ENCODE results near the gene APMAP. TPM values are rescaled to one million over a fixed set of nuclear protein-coding genes. Genes with fewer than 3 reads are reported as not detected.

Gene APMAP
- total RNA-seq, 1 donor from 2014 or later: 71.7 TPM

- no peak overlapping the region for H3K4me2 ChIP-seq
- no peak overlapping the region for H3K4me3 Mint-ChIP-seq
- no peaks in the 10 kb centered on the region for H3K9me3 Mint-ChIP-seq
- no peaks in the 10 kb centered on the region for H3F3A ChIP-seq (ENCODE audit: low read depth)
- no peaks in the 10 kb centered on the region for H3K4me1 ChIP-seq
- no peaks in the 10 kb centered on the region for H3K36me3 ChIP-seq
- no peak overlapping the region for H3K9ac ChIP-seq
- TF ChIP-seq CTCF (IDR thresholded peaks at IDR 0.05) (no peak), EZH2phosphoT487 (IDR thresholded peaks at IDR 0.05) (no peak), EZH2 (IDR thresholded peaks at IDR 0.05) (no peak)
- H3K27me3 ChIP-seq: no peaks in the 10 kb centered on the region
- no peaks in the 10 kb centered on the region for H3K79me2 ChIP-seq (ENCODE audit: low read depth)
- no peak overlapping the region for H3K27ac Mint-ChIP-seq
- H3K4me3 ChIP-seq: no peak overlapping the region
- H3K9me3 ChIP-seq (ENCODE audit: low read depth): no peaks in the 10 kb centered on the region
- DNase-seq (ENCODE audit: low spot score): no peak
- H3K27me3 Mint-ChIP-seq (ENCODE audit: insufficient read depth, low read depth): peaks cover 4% of the 10 kb centered on the region
- no peaks in the 10 kb centered on the region for H3K4me1 Mint-ChIP-seq
- no peaks in the 10 kb centered on the region for H3K36me3 Mint-ChIP-seq
- H2AFZ ChIP-seq (replicated peaks): no peak overlapping the region
- H3K27ac ChIP-seq: no peak overlapping the region
- no peaks in the 10 kb centered on the region for H4K20me1 ChIP-seq (ENCODE audit: low read depth)
These were observed 36.3 kb downstream of the APMAP start for GRCh38 chr20:24956001-24956841.

DNA sequence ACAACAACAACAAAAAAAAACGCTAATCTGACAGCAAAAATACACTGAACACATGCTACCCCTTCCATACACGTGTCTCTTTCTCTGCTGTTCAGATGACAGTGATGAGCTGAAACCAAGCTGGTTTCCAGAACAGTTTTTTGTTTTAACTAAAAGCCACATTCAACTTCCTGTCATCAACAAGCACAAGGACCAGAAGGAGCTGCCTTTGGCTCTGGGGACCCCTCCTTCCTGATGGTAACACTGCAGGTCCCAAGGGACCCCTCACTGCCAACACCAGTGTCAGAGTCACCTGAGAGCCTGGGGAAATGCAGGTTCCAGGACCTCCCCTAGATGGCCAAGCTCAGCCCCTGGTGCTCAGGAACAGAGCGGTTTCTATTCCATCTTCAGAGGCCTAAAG lies 37.5 kb downstream of the APMAP start:
- H3K4me1 ChIP-seq: no peaks in the 10 kb centered on the region
- H3K27me3 ChIP-seq: no peaks in the 10 kb centered on the region
- Mint-ChIP-seq H3K4me1 (no peaks in the 10 kb centered on the region), H3K27ac (no peak overlapping the region), H3K27me3 (ENCODE audit: insufficient read depth, low read depth) (peaks cover 6% of the 10 kb centered on the region), H3K36me3 (no peaks in the 10 kb centered on the region), H3K9me3 (no peaks in the 10 kb centered on the region), H3K4me3 (no peak overlapping the region)
- H3K9ac ChIP-seq: no peak overlapping the region
- DNase-seq (ENCODE audit: low spot score): no peak
- no peaks in the 10 kb centered on the region for H3F3A ChIP-seq (ENCODE audit: low read depth)
- H3K4me3 ChIP-seq: no peak overlapping the region
- H3K4me2 ChIP-seq: no peak overlapping the region
- H3K36me3 ChIP-seq: no peaks in the 10 kb centered on the region
- H3K27ac ChIP-seq: no peak overlapping the region
- no peaks in the 10 kb centered on the region for H3K79me2 ChIP-seq (ENCODE audit: low read depth)
- no peaks in the 10 kb centered on the region for H3K9me3 ChIP-seq (ENCODE audit: low read depth)
- no peaks in the 10 kb centered on the region for H4K20me1 ChIP-seq (ENCODE audit: low read depth)
- TF ChIP-seq EZH2phosphoT487 (IDR thresholded peaks at IDR 0.05): no peak
- TF ChIP-seq CTCF (IDR thresholded peaks at IDR 0.05): no peak
- no peak for TF ChIP-seq EZH2 (IDR thresholded peaks at IDR 0.05)
- no peak overlapping the region for H2AFZ ChIP-seq (replicated peaks)

- Histone ChIP-seq H4K20me1 (ENCODE audit: low read depth) (no peaks in the 10 kb centered on the region), H3K27me3 (no peaks in the 10 kb centered on the region), H3K4me2 (no peak overlapping the region), H3K9me3 (ENCODE audit: low read depth) (no peaks in the 10 kb centered on the region), H3F3A (ENCODE audit: low read depth) (no peaks in the 10 kb centered on the region), H3K27ac (no peak overlapping the region), H3K9ac (no peak overlapping the region), H3K79me2 (ENCODE audit: low read depth) (no peaks in the 10 kb centered on the region), H3K4me1 (no peaks in the 10 kb centered on the region), H3K36me3 (no peaks in the 10 kb centered on the region), H3K4me3 (no peak overlapping the region), H2AFZ (replicated peaks) (no peak overlapping the region)
- no peaks in the 10 kb centered on the region for H3K36me3 Mint-ChIP-seq
- no peak overlapping the region for H3K27ac Mint-ChIP-seq
- no peaks in the 10 kb centered on the region for H3K9me3 Mint-ChIP-seq
- H3K4me1 Mint-ChIP-seq: no peaks in the 10 kb centered on the region
- H3K4me3 Mint-ChIP-seq: no peak overlapping the region
- no peak for DNase-seq (ENCODE audit: low spot score)
- no peak for TF ChIP-seq EZH2 (IDR thresholded peaks at IDR 0.05)
- no peak for TF ChIP-seq EZH2phosphoT487 (IDR thresholded peaks at IDR 0.05)
- no peak for TF ChIP-seq CTCF (IDR thresholded peaks at IDR 0.05)
- peaks cover 6% of the 10 kb centered on the region for H3K27me3 Mint-ChIP-seq (ENCODE audit: insufficient read depth, low read depth)
These were observed 38.0 kb downstream of the APMAP start for GRCh38 chr20:24954566-24954965.

Measured in neural progenitor cell (in vitro differentiated cells).